Effector CD8-positive, alpha-beta T cell (primary cell): ENCODE measurements around the gene ATF4.

Source experiments
- DNase-seq: peaks from one replicate; lab custom pipeline; 2025; lab: John Stamatoyannopoulos, UW
- total RNA-seq, 4 experiments: gene quantifications; one replicate each; lab custom pipeline; 2026; lab: John Stamatoyannopoulos, UW

The ATF4 gene, protein sequence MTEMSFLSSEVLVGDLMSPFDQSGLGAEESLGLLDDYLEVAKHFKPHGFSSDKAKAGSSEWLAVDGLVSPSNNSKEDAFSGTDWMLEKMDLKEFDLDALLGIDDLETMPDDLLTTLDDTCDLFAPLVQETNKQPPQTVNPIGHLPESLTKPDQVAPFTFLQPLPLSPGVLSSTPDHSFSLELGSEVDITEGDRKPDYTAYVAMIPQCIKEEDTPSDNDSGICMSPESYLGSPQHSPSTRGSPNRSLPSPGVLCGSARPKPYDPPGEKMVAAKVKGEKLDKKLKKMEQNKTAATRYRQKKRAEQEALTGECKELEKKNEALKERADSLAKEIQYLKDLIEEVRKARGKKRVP
- 492 to 835 (median 618) reads per million in 4 experiments for total RNA-seq

DNA sequence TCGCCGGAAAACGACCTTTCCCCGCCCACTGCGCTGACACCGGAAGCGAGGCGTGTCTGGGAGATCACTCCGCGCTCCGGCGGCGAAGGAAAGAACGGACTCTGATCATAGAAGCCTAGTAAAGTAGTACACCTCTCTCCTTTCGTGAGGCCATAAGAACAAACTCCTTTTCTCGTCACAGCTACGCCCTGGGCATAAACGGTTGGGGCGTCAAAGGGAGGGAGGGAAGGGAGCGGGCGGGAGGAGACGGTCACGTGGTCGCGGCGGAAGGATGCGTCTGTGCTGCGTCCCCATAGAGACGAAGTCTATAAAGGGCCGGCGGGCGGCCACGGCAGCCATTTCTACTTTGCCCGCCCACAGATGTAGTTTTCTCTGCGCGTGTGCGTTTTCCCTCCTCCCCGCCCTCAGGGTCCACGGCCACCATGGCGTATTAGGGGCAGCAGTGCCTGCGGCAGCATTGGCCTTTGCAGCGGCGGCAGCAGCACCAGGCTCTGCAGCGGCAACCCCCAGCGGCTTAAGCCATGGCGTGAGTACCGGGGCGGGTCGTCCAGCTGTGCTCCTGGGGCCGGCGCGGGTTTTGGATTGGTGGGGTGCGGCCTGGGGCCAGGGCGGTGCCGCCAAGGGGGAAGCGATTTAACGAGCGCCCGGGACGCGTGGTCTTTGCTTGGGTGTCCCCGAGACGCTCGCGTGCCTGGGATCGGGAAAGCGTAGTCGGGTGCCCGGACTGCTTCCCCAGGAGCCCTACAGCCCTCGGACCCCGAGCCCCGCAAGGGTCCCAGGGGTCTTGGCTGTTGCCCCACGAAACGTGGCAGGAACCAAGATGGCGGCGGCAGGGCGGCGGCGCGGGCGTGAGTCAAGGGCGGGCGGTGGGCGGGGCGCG lies at the start of gene ATF4:
Gene ATF4, plus strand, starts transcription at position 337 of the 880 bp plus-strand sequence. CDS start 884 bp downstream, outside the sequence.
- peak; percentile 92 for DNase-seq

DNA sequence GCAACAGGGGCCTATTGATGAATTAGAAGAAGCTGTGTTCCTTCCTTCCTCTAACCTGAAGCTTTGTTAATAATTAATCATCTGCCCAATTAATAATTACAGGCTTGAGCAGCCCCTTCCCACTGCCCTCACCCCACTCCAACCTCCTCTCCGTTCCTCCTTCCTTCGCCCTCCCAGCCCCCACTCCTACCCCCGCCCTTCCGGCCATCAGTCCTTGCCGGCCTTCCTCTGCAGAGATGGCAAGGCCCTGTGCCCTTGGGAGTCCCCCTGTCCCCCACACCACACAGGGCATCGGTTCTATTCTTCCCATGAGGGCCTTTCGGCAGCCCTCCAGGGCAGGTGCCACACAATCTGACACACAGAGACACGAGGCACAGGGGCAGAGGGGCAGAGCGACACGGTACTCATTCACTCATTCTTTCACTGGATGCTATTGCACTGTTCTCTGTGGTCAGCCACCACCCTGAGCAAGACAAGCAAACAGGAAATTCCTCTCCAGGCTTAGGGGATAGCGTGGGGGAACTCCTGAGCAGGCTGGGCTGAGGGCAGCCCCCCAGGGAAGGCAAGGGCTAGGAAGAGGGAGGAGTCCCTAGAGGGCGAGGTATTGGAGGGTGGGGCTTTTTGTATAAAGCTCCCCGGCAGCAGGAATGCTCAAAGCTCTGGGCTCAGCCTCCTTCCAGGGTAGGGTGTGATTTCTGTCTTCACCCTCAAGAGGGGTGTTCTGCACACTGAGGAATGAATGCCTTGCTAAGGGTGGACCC lies 48.8 kb upstream of the ATF4 start:
- no peak for DNase-seq

DNA sequence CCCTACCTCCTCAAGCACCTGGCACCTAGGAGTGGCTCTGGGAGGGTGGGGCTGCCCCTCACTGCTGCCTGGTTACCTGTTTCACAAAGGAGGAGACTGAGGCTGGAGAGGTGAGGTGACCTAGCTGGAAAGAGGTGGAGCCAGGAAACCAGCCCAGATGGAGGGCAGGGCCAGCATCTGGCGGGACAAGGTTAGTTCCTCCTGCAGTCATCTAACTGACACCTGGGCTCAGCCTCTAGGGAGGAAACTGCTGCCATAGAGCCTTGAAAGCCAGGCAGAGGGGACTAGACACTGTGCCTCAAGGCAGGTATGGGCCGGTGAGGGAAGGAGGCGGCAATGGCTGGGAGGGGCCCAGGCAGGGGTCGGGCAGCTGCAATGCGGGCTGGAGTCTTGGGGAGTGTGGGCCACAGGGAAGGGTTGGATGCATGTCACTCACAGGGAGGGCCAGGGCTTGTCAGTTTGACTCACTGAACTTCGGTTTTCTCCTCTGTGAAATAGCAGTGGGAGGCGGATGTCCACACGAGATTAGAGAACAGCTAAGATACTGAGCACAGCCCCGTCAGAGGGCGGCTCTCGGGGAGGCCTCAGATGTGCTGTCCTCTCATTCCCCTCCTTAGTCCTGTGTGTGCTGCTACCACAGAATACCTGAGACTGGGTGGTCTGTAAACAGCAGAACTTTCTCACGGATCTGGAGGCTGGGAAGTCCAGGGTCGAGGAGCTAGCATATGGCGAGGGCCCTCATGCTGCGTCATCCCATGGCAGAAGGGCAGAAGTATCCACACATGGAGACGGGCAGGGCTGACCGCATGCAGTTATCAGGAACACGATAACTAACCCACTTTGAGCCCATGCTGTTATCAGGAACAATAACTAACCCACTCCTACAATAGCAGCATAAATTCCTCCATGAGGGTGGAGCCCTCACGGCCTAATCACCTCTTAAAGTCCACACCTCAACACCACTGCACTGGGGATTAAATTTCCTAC lies 47.5 kb upstream of the ATF4 start:
- no peak for DNase-seq

DNA sequence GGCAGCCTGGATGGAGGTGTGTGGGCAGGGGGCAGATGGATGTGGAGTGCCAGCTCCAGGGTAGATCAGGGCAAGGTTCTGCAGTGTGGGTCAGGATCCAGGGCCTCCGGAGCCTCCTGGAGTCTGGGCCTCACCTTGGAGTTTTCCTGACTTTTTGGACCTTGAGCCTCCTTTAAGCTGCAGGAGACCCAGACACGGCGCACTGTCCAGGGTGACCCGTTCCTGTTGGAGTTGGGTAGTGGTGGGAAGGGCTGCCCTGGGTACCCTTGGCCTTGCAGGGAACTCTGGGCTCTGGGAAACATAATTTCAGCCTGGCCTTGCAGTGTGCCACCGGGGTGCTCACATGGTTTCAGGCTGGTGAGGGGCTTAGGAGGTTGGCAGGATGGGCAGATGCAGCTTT lies 46.5 kb upstream of the ATF4 start:
- DNase-seq: no peak

DNA sequence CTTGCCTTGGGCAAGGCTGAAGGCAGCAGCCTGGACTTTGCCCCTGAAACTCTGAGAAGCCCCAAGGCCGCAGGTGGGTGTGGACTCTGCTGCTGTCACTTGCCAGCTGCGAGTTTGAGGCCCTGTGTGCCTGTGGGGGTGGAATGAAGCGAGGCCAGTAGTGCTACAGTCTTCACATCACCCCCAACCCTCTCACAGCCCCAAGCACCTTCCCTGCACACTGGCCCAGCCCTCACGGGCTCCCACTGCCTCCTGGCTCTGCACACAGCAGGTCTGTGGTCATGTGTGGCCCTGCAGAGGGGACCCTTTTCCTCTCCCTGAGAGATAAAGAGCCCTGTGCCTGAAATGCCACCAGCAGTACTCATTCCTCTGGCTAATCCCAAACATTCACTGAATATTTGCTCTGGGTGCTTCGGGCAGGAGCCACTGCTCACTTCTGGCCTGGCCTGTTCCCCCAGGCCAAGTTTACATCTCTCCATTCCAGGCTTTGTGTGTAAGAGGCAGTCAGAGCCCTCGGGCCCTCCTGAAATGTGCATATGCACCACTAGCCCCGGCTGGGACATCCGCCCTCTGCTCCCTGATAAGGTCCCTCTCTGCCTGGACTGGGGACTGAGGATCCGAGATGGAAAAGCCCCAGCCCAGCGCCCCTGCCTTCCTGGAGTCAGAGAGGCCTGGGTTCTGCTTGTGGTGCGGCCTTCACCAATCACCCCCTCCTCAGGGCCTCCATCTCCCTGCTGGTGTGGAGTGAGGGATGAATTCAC lies 45.8 kb upstream of the ATF4 start:
- DNase-seq: no peak

DNA sequence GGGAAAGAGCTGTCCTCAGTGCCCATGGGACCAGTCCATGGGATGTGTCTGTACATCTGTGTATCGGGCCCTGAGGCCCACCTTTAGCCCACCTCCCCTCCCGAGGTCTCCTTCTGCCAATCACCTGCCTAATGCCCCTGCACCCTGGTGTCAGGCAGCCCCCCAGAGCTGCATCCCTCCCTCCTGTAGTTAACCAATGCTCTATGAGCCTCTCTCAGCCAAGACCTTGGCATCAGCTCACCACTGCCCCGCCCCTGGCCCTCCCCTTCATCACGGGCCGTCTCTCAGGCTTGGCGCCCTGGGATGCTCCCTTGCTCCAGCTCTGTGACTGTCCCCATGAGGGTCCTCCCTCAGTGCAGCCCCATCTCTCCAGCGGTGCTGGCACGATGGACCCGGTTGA lies 45.0 kb upstream of the ATF4 start:
- DNase-seq: no peak

DNA sequence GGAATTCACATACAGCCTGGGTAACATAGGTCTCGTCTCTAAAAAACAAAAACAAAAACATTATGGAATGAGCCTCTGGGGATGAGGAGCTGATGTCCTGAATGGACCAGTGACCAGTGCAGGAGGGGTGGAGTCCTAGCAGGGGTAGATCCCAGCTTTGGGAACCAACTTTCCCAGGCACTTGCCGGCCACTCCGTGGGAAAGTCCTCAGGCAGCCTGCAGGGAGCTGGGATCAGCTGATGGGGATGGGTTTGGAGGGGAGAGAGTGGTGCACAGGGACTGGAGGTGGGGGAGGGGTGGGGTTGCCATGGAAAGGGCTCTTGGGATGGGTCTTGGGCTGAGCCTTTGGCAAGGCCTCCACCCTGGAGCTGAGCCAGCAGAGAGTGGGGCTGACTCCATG lies 44.5 kb upstream of the ATF4 start:
- DNase-seq: no peak

DNA sequence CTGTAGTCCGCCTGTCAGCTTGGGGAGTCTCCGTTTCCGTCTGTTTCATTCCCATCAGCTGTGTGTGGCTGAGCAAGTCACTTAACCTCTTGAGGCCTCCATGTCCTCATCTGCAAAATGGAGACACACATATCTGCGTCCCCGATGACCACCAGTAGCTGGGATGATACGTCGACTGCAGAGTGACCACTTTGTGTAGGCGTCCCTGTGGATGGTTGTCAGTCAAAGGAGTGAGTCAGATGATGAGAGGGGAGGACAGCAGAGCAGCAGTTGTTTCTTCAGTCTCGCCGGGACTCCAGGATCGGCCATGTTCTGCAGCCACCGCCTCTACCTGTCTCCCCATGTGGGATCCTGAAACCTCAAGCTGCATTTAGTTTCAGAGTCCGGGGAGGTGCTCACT lies 43.7 kb upstream of the ATF4 start:
- DNase-seq: no peak

DNA sequence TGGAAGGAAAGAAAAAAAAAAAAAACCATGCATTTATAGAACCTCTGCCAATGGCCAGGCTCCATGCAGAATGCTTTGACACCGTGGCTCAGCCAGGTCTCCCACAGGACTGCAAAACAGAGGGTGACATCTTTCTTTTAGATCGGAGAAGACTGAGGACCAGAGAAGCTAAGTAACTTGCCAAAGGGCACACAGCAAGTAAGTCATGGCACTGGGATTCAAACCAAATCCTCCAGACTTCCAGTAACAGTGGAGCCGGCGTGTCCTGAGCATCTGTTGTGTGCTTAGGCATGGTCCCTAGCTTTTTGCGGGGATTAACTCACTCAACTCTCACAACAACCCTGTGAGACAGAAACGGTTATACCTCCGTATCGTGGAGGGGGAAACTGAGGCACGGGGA lies 42.8 kb upstream of the ATF4 start:
- no peak for DNase-seq

DNA sequence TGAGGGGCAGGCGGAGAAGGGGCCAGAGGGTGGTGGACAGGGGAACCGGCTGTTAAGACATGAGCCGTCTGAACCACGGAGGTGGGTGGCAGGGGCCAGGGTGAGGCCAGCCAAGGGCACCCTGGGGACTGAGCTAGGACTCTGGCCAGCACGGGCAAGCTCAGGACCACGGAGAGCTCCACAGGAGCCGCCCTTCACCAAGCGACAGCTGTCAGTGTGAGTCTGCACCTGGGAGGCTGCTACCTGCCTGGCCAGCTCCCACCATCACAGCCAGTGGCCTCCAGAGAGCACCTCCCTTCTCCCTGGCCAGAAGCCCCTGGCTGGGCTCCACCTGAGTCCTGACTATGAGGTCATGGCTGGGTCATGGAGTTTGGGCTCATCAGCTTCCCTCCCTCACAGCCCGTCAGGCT lies 41.9 kb upstream of the ATF4 start:
- DNase-seq: no peak

DNA sequence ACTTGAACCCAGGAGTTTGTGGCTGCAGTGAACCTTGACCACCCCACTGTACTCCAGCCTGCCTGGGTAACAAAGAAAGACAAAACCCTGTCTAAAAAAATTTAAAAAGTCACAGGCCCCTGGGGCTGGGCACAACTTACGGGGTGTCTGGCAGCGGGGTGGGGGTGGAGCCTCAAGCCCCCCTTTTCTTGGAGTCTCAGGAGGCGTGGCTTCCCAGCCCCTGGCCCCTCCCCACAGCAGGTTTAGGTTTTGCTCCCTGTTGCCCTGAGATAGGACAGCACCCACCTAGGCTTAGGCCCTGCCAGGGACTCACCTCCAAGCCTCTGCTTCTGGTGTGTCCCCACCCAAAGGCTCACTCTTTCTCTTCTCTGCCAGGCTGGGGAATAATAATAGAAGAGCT lies 41.1 kb upstream of the ATF4 start:
- DNase-seq: no peak

DNA sequence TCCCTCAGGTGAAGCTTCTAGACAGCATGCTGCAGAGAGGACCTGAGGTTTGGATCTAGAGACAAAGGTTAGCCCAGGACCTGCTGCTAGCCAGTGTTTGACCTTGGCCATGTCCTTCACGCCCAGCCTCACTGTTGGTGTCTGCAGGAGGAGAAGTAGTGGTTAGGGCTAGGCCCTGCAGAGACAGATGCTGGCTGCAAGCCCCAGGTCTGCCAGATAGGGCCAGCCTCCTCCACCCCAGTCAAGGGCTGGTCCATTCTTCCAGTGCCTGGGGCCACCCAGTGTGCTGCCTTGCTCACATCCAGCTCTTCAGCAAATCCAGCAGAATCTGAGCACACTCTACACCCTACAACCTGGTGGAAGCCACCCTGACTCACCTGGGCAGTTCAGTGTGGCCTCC lies 39.8 kb upstream of the ATF4 start:
- no peak for DNase-seq

DNA sequence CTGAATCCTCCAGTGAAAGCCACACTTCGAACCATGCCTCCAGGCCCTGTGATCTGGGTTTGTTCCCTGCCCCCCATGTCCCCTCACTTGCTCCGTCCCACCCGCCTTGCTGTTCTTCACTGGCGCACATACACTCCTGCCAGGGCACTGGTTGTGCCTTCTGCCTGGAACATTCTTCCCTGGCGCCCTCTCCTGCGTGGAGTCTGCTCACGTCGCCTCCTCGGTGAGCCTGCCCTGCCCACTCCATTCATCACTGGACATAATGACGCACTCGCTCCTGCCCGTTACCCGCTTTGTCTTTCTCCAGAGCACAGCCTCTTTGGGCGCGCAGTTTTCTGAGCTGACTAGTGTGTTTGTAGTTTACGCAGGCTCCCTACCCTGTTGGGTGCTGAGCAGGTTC lies 39.3 kb upstream of the ATF4 start:
- no peak for DNase-seq

DNA sequence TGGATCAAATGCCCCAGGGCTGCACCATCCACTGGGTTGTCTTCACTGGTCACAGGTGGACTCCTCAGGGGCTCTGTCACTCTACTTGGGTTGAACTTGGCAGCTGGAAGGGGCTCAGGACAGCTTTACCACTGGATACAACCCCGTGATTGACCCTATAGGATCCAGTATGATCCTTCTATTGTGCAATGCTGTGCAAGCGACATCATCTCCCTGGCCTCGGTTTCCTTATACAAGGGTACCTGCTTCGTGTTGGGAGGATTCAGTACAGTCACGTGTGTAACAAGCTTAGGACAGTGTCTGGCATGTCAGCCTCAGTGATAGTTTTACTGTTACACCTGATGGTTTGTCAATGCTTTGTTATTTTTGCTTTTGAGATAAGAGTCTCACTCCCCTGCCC lies 38.8 kb upstream of the ATF4 start:
- no peak for DNase-seq

DNA sequence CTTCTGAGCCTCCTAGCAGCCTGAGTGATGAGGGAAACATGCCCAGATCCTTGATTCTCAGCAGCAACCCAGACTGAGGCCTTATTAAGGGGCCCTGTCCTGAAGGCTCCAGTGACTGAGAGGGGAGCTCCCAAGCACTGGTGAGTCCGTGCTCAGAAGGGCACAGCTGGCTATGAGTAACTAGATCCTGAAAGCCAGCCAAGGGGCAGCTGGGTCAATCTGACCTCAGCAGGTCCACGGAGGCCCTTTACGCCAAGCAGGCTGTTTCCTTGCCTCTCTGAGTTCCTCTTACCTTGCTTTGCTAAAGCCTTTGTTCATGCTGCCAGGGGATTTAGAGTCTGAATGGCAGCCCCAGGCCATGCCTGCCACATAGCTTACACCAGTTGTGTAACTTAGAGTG lies 37.6 kb upstream of the ATF4 start:
- no peak for DNase-seq

DNA sequence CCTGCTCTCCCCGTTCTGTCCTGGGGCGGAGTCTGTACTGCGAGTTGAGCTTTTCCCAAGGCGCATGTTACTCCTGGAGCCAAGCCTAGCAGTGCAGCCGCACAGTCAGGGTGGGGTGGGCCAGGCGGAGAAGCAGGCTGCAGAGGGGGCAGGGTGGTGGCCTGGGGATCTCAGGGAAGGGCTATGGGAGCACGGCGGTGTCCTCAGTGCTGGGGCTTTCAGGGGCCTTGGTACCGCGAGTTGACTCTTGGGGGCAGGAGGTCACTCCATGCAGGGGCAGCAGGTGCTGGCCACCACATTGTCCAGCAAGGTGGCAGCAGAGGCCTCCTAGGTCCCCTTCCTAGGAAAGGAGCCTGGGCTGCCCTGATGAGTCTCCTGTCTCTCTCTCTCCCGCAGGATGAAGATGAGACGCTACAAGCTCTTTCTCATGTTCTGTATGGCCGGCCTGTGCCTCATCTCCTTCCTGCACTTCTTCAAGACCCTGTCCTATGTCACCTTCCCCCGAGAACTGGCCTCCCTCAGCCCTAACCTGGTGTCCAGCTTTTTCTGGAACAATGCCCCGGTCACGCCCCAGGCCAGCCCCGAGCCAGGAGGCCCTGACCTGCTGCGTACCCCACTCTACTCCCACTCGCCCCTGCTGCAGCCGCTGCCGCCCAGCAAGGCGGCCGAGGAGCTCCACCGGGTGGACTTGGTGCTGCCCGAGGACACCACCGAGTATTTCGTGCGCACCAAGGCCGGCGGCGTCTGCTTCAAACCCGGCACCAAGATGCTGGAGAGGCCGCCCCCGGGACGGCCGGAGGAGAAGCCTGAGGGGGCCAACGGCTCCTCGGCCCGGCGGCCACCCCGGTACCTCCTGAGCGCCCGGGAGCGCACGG lies 33.2 kb upstream of the ATF4 start:
- no peak for DNase-seq

DNA sequence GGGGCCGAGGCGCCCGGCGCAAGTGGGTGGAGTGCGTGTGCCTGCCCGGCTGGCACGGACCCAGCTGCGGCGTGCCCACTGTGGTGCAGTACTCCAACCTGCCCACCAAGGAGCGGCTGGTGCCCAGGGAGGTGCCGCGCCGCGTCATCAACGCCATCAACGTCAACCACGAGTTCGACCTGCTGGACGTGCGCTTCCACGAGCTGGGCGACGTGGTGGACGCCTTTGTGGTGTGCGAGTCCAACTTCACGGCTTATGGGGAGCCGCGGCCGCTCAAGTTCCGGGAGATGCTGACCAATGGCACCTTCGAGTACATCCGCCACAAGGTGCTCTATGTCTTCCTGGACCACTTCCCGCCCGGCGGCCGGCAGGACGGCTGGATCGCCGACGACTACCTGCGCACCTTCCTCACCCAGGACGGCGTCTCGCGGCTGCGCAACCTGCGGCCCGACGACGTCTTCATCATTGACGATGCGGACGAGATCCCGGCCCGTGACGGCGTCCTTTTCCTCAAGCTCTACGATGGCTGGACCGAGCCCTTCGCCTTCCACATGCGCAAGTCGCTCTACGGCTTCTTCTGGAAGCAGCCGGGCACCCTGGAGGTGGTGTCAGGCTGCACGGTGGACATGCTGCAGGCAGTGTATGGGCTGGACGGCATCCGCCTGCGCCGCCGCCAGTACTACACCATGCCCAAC lies 32.4 kb upstream of the ATF4 start:
- DNase-seq: no peak

DNA sequence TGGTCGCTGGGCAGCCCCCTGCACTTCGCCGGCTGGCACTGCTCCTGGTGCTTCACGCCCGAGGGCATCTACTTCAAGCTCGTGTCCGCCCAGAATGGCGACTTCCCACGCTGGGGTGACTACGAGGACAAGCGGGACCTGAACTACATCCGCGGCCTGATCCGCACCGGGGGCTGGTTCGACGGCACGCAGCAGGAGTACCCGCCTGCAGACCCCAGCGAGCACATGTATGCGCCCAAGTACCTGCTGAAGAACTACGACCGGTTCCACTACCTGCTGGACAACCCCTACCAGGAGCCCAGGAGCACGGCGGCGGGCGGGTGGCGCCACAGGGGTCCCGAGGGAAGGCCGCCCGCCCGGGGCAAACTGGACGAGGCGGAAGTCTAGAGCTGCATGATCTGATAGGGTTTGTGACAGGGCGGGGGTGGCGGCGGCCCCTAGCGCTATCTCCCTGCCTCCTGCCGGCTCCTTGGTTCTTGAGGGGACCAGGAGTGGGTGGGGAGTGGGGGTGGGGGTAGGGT lies 31.7 kb upstream of the ATF4 start:
- no peak for DNase-seq
